ENCODE data around the gene CLCN6.

The CLCN6 gene

GRCh38 chr1:11833497-11833896 is 27.5 kb downstream of the CLCN6 start:
- DNase-seq, result no peak

- no peak for DNase-seq
These were observed 27.9 kb downstream of the CLCN6 start for GRCh38 chr1:11833900-11834299.

- no peak for DNase-seq
These were observed 29.6 kb downstream of the CLCN6 start for GRCh38 chr1:11835441-11836225.

GRCh38 chr1:11836955-11837766 is 31.2 kb downstream of the CLCN6 start:
- no peak for DNase-seq

- no peak for DNase-seq
These were observed 31.9 kb downstream of the CLCN6 start for GRCh38 chr1:11837767-11838348.

GRCh38 chr1:11838349-11839272 is 32.6 kb downstream of the CLCN6 start:
- DNase-seq, result peak; percentile 74

- no peak for DNase-seq
These were observed 34.0 kb downstream of the CLCN6 start for GRCh38 chr1:11839727-11840705.

- DNase-seq, result no peak
These were observed 35.5 kb downstream of the CLCN6 start for GRCh38 chr1:11841245-11842153.

- no peak for DNase-seq
These were observed 36.4 kb downstream of the CLCN6 start for GRCh38 chr1:11842154-11843041.

- no peak for DNase-seq
These were observed 39.8 kb downstream of the CLCN6 start for GRCh38 chr1:11845641-11846335.

- no peak for DNase-seq
These were observed 41.8 kb downstream of the CLCN6 start, which contains the start of gene NPPA for GRCh38 chr1:11847667-11848372. TSS of gene NPPA (minus strand) at chr1:11847783. CDS start at chr1:11847684, 99 bp downstream.

GRCh38 chr1:11848373-11848700 is 42.3 kb downstream of the CLCN6 start:
- no peak for DNase-seq

GRCh38 chr1:11850156-11850555 is 44.2 kb downstream of the CLCN6 start:
- DNase-seq, result no peak

- no peak for DNase-seq
These were observed 45.2 kb downstream of the CLCN6 start for GRCh38 chr1:11851180-11851579.

- DNase-seq, result no peak
These were observed 48.5 kb downstream of the CLCN6 start for GRCh38 chr1:11854519-11854918.

- no peak for DNase-seq
These were observed 49.4 kb downstream of the CLCN6 start for GRCh38 chr1:11855430-11855829.

- DNase-seq, result no peak
These were observed 50.7 kb downstream of the CLCN6 start for GRCh38 chr1:11856698-11857097.
